Measurements from ENCODE around the gene CRACR2B.

The CRACR2B gene

GRCh38 chr11:797296-798092, 30.2 kb upstream of the CRACR2B start:
- no peaks in the 10 kb centered on the region for H3K27me3 ChIP-seq (replicated peaks; ENCODE audit: control insufficient read depth, insufficient read depth, low read length)
- DNase-seq (ENCODE audit: extremely low read depth, insufficient read length) = peak; percentile 87
- H3K4me3 ChIP-seq (replicated peaks; ENCODE audit: low read depth, low read length) = peak overlapping the region; percentile 91
- peaks cover 21% of the 10 kb centered on the region for H3K36me3 ChIP-seq (ENCODE audit: control insufficient read depth, insufficient read depth, low read length)
- TF ChIP-seq CTCF (IDR thresholded peaks at IDR 0.05; ENCODE audit: insufficient read depth, low read length, poor library complexity, severe bottlenecking) = no peak

- Histone ChIP-seq H3K27me3 (replicated peaks; ENCODE audit: control insufficient read depth, insufficient read depth, low read length) (no peaks in the 10 kb centered on the region), H3K36me3 (ENCODE audit: control insufficient read depth, insufficient read depth, low read length) (peaks cover 22% of the 10 kb centered on the region), H3K4me3 (replicated peaks; ENCODE audit: low read depth, low read length) (peak within 1 kb of the TSS; percentile 91)
- DNase-seq (ENCODE audit: extremely low read depth, insufficient read length) = peak; percentile 89
- peak; percentile 47 for TF ChIP-seq CTCF (IDR thresholded peaks at IDR 0.05; ENCODE audit: insufficient read depth, low read length, poor library complexity, severe bottlenecking)
These were observed 29.5 kb upstream of the CRACR2B start, which contains the start of gene SLC25A22 for GRCh38 chr11:798093-798713. Gene SLC25A22, minus strand, starts transcription at chr11:798281. Its CDS starts 3,275 bp downstream, at chr11:795006.

DNA sequence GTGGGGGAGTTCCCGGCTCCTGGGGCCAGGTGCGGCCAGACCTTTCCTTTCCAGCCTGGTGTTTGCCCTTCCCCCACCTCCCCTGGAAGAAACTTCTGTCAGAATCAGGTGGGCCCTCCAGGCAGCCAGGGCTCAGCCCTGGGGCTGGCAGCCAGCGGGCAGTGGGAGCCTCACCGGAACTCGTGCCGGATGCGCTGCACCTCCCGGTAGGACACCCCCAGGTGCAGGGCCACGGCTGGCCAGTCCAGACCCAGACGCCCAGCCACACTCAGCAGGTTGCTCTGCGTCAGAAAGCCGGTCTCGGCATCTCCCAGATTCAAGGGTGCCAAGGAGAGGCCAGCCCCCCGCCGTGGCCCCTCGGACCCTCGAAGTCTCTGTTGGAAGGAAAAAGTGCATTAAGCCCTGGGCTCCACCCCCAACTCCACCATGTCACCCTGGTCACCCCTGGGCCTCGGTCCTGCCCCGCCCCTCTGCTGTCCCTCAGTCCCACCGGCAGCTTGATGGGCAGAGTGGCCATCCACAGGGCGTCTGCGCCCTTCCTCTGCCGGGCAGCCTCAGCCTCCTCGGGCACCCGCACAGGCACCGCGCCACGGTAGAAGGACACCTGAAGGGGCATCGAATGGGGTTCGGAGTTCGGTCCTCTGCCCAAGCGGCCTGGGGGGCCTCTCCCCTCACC, 27.9 kb upstream of the CRACR2B start:
- Histone ChIP-seq H3K4me3 (replicated peaks; ENCODE audit: low read depth, low read length) (no peak overlapping the region), H3K27me3 (replicated peaks; ENCODE audit: control insufficient read depth, insufficient read depth, low read length) (no peaks in the 10 kb centered on the region), H3K36me3 (ENCODE audit: control insufficient read depth, insufficient read depth, low read length) (peaks cover 10% of the 10 kb centered on the region)
- TF ChIP-seq CTCF (IDR thresholded peaks at IDR 0.05; ENCODE audit: insufficient read depth, low read length, poor library complexity, severe bottlenecking) = no peak
- no peak for DNase-seq (ENCODE audit: extremely low read depth, insufficient read length)

DNA sequence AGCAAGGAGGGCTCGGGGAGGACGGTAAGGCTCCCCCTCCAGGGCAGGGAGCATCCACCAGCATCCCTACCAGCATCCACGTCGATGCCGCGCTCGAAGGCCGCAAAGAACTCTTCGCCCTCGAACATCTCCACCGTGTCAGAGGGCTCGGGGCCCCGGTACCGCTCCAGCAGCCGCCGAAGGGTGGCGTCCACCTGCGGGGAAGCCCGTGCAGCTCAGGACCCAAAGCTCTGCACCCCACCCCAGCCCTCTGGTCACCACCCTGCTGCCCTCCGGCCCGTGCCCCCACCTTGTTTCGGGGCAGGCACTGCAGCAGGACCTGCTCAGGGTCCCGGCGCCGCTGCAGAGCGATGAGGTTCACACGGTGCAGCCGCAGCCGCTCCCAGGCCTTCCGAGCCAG, 27.2 kb upstream of the CRACR2B start:
- DNase-seq (ENCODE audit: extremely low read depth, insufficient read length) = no peak
- TF ChIP-seq CTCF (IDR thresholded peaks at IDR 0.05; ENCODE audit: insufficient read depth, low read length, poor library complexity, severe bottlenecking) = no peak
- Histone ChIP-seq H3K36me3 (ENCODE audit: control insufficient read depth, insufficient read depth, low read length) (peaks cover 10% of the 10 kb centered on the region), H3K27me3 (replicated peaks; ENCODE audit: control insufficient read depth, insufficient read depth, low read length) (no peaks in the 10 kb centered on the region), H3K4me3 (replicated peaks; ENCODE audit: low read depth, low read length) (no peak overlapping the region)

DNA sequence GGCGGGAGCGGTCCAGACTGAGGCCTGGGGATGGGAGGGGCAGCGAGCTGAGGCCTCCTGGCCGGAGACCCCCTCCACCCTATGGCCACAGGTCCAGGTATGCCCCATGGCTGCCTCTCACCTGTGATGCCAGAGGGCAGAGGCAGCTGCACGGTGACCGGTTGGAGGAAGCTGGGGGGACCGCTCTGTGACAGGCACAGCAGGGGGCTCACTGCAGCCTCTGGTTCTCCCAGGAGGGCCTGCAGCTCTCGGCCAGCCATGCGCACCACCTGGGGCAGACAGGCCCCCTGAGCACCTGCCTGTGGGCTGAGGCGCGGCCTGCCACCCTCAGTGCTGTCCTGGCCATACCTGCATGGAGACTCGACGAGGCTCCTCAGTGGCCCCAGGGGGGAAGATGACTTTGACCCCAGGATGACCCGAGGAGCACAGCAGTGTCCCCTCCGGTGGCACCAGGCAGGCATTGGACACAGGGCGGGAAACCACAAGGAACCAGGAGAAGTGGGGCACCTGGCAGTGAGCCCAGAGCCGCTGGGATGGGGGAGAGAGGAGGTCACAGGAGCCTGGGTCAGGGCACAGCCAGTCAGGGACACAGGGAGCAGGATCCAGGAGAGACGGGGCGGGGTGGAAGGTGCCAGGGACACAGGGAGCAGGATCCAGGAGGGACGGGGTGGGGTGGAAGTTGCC, 26.5 kb upstream of the CRACR2B start:
- no peak overlapping the region for H3K4me3 ChIP-seq (replicated peaks; ENCODE audit: low read depth, low read length)
- DNase-seq (ENCODE audit: extremely low read depth, insufficient read length) = no peak
- no peak for TF ChIP-seq CTCF (IDR thresholded peaks at IDR 0.05; ENCODE audit: insufficient read depth, low read length, poor library complexity, severe bottlenecking)
- peaks cover 10% of the 10 kb centered on the region for H3K36me3 ChIP-seq (ENCODE audit: control insufficient read depth, insufficient read depth, low read length)
- H3K27me3 ChIP-seq (replicated peaks; ENCODE audit: control insufficient read depth, insufficient read depth, low read length) = no peaks in the 10 kb centered on the region
